ENCODE data around the gene PDGFC.

- TF ChIP-seq USF2 (CRISPR knock-in tag; IDR thresholded peaks at IDR 0.05) (no peak), SMAD4 (CRISPR knock-in tag; IDR thresholded peaks at IDR 0.05) (no peak), NR2C2 (CRISPR knock-in tag; IDR thresholded peaks at IDR 0.05) (no peak), GTF2I (CRISPR knock-in tag; conservative IDR thresholded peaks at IDR 0.05) (no peak), CTCF (IDR thresholded peaks at IDR 0.05) (no peak), NFYB (CRISPR knock-in tag; conservative IDR thresholded peaks at IDR 0.05; ENCODE audit: low read depth) (no peak), CREM (CRISPR knock-in tag; IDR thresholded peaks at IDR 0.05) (no peak), TCF7 (CRISPR knock-in tag; IDR thresholded peaks at IDR 0.05; ENCODE audit: low read depth) (no peak), CBFB (CRISPR knock-in tag; IDR thresholded peaks at IDR 0.05; ENCODE audit: low read depth) (no peak), KAT7 (CRISPR knock-in tag; IDR thresholded peaks at IDR 0.05; ENCODE audit: borderline replicate concordance) (no peak), IRF2 (CRISPR knock-in tag; IDR thresholded peaks at IDR 0.05; ENCODE audit: borderline replicate concordance, low read depth) (no peak)
These were observed 22.9 kb downstream of the PDGFC start for GRCh38 chr4:156948738-156949137.

Measured in WTC11 (cell line).